ENCODE measurements around the gene MT1X.

The MT1X gene

GRCh38 chr16:56683424-56684172, 1.3 kb downstream of the MT1X start:
- DNase-seq (ENCODE audit: low read depth) = no peak
- TF ChIP-seq, protein P1, sequence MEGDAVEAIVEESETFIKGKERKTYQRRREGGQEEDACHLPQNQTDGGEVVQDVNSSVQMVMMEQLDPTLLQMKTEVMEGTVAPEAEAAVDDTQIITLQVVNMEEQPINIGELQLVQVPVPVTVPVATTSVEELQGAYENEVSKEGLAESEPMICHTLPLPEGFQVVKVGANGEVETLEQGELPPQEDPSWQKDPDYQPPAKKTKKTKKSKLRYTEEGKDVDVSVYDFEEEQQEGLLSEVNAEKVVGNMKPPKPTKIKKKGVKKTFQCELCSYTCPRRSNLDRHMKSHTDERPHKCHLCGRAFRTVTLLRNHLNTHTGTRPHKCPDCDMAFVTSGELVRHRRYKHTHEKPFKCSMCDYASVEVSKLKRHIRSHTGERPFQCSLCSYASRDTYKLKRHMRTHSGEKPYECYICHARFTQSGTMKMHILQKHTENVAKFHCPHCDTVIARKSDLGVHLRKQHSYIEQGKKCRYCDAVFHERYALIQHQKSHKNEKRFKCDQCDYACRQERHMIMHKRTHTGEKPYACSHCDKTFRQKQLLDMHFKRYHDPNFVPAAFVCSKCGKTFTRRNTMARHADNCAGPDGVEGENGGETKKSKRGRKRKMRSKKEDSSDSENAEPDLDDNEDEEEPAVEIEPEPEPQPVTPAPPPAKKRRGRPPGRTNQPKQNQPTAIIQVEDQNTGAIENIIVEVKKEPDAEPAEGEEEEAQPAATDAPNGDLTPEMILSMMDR (IDR thresholded peaks at IDR 0.05; ENCODE audit: low read depth, low read length, missing control alignments) = no peak
- no peak overlapping the region; the same call in 1 of the 2 replicates for H3K4me3 ChIP-seq (ENCODE audit: low read depth, low read length)

DNA sequence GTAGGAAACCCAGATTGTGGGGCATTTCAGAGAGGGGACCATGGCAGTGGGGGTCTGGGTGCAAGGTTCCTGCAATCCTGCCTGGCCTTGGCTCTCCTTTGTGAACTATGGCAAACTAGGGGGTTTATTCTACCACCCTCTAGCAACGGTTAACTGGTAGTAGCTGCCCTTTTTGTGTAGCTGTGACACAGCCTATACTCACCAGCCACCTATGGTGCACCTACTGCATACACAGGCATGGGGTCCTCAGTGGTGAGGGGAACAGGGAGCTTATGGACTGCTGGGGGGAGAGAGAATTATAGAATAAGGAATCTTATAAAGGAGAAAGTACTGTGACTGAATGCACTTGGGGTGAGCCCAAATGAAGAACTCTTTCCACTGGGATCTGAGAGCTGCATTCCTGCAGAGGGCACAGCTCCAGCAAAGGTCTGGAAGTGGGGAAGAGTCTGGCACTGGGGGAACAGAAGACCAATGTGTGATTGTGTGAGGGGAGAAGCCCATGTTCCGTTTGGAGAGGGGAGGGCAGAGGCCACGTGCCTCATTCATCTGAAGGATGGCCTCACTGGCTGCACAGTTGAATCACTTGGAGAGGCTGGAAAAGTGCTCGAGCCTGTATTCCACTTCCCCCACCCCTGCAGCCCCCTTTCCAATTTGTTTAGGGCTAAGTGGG, 2.1 kb downstream of the MT1X start:
- DNase-seq (ENCODE audit: low read depth) = no peak
- TF ChIP-seq, protein P1 (IDR thresholded peaks at IDR 0.05; ENCODE audit: low read depth, low read length, missing control alignments) = no peak
- H3K4me3 ChIP-seq (ENCODE audit: low read depth, low read length) = no peak overlapping the region

DNA sequence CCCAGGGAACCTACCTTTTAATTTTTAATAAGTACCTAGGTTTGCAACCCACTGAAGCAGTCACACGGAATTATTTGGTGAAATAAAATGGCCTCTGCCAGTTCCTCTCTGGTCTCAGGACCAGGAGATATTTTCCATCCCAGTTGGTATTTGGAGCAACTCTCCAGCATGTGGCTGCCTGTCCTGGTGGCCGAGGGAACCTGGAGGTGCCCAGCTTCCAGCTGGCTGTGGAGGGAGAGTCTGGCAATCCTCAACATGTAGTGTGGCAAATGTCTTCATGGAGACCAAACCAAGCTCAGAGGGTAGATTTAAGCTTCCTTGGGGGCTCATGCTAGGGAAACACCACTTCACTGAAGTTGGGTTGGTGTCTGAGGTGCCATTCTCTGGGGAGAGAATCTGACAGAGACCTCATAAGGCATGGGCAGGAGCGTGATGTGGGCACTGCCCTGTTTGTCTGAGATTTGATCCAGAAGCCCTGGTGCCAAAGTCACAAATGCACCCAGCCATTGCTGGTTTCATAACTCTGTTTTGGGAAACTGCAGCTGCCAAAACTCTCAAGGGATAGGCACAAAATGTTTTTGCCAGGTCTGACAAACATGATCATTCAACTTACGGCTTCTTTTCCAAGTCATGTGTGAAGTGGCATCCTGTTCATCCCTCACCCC, 2.8 kb downstream of the MT1X start:
- DNase-seq (ENCODE audit: low read depth) = no peak
- no peak overlapping the region for H3K4me3 ChIP-seq (ENCODE audit: low read depth, low read length)
- TF ChIP-seq, protein P1 (IDR thresholded peaks at IDR 0.05; ENCODE audit: low read depth, low read length, missing control alignments) = no peak

DNA sequence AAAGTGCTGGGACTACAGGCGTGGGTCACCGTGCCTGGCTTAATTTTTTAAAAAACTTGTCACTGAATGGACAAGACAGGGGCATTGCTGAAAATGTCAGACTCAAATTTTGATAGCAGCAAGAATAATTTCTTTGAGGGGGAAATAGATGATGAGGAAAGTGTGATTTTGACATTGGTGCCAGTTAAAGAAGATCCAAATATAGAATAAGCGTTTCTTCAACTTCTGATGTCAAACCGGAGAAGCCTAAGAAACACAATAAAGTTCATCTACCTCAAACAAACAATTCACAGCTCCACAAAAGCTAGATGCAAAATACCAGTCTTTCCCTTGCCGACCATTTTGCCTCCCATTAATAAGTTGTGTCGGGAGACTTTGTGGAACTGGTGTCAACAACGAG, 4.5 kb downstream of the MT1X start:
- no peak for DNase-seq (ENCODE audit: low read depth)
- TF ChIP-seq, protein P1 (IDR thresholded peaks at IDR 0.05; ENCODE audit: low read depth, low read length, missing control alignments) = no peak
- H3K4me3 ChIP-seq (ENCODE audit: low read depth, low read length) = no peak overlapping the region

- TF ChIP-seq, protein P1 (IDR thresholded peaks at IDR 0.05; ENCODE audit: low read depth, low read length, missing control alignments) = no peak
- no peak overlapping the region for H3K4me3 ChIP-seq (ENCODE audit: low read depth, low read length)
- no peak for DNase-seq (ENCODE audit: low read depth)
These were observed 6.5 kb downstream of the MT1X start for GRCh38 chr16:56688762-56689161.

- TF ChIP-seq, protein P1 (IDR thresholded peaks at IDR 0.05; ENCODE audit: low read depth, low read length, missing control alignments) = no peak
- no peak for DNase-seq (ENCODE audit: low read depth)
- H3K4me3 ChIP-seq (ENCODE audit: low read depth, low read length) = no peak overlapping the region
These were observed 6.9 kb downstream of the MT1X start for GRCh38 chr16:56689171-56689570.

All from GM12864 (cell line).